H9 (cell line): Measurements from ENCODE around the gene EP300. TPM values are rescaled to one million over a fixed set of nuclear protein-coding genes. Genes with fewer than 3 reads are reported as not detected.

Experiments used
- DNase-seq: peaks from one replicate; pipeline ENCODE4 v3.0.0-alpha.2; 2017
- H2AFZ ChIP-seq: one replicate; pipeline ENCODE4 v1.6.1; 2013; ENCODE audit warnings: mild to moderate bottlenecking, low read length, control low read depth, moderate library complexity
- H2AK5ac ChIP-seq: 2 replicates; pipeline ENCODE4 v1.6.1; 2013; ENCODE audit warnings: low read length, control low read depth, mixed read lengths; ENCODE audit not compliant: insufficient read length
- H2BK120ac ChIP-seq: one replicate; pipeline ENCODE4 v1.6.1; 2013; ENCODE audit warnings: low read depth, mild to moderate bottlenecking, low read length, control low read depth, inconsistent platforms; ENCODE audit not compliant: poor library complexity, severe bottlenecking
- H2BK12ac ChIP-seq: 2 replicates; pipeline ENCODE4 v1.6.1; 2013; ENCODE audit warnings: low read length, control low read depth, mixed read lengths, low read depth; ENCODE audit not compliant: insufficient read length
- H2BK15ac ChIP-seq: 2 replicates; pipeline ENCODE4 v1.6.1; 2013; ENCODE audit warnings: low read depth, low read length, control low read depth
- H2BK20ac ChIP-seq: one replicate; pipeline ENCODE4 v1.6.1; 2013; ENCODE audit warnings: low read depth, mild to moderate bottlenecking, low read length, control low read depth, inconsistent platforms; ENCODE audit not compliant: poor library complexity, severe bottlenecking
- H2BK5ac ChIP-seq: 2 replicates; pipeline ENCODE4 v1.6.1; 2013; ENCODE audit warnings: low read length, control low read depth, mixed read lengths; ENCODE audit not compliant: insufficient read length
- H3K14ac ChIP-seq: 2 replicates; pipeline ENCODE4 v1.6.1; 2013; ENCODE audit warnings: low read length, control low read depth; ENCODE audit not compliant: insufficient read depth
- H3K18ac ChIP-seq: 2 replicates; pipeline ENCODE4 v1.6.1; 2013; ENCODE audit warnings: low read depth, mild to moderate bottlenecking, mixed read lengths, low read length, control low read depth; ENCODE audit not compliant: insufficient read length
- H3K23ac ChIP-seq: 2 replicates; pipeline ENCODE4 v1.6.1; 2013; ENCODE audit warnings: low read length, control low read depth, mixed read lengths, low read depth; ENCODE audit not compliant: insufficient read length
- H3K23me2 ChIP-seq: 2 replicates; pipeline ENCODE4 v1.6.1; 2013; ENCODE audit warnings: low read depth, mild to moderate bottlenecking, mixed read lengths, low read length, control low read depth; ENCODE audit not compliant: insufficient read length, poor library complexity, severe bottlenecking
- H3K27ac ChIP-seq: 2 replicates; pipeline ENCODE4 v1.5.1; 2013; ENCODE audit warnings: low read length, control low read depth, mixed read lengths, low read depth; ENCODE audit not compliant: insufficient read length
- H3K27me3 ChIP-seq: 2 replicates; pipeline ENCODE4 v1.6.1; 2013; ENCODE audit warnings: low read length, control low read depth, inconsistent platforms; ENCODE audit not compliant: insufficient read depth
- H3K4ac ChIP-seq: 2 replicates; pipeline ENCODE4 v1.6.1; 2013; ENCODE audit warnings: low read depth, mild to moderate bottlenecking, control low read depth, inconsistent platforms, low read length, moderate library complexity
- H3K4me1 ChIP-seq: 2 replicates; pipeline ENCODE4 v1.6.1; 2013; ENCODE audit warnings: low read length, control low read depth, inconsistent platforms; ENCODE audit not compliant: insufficient read depth
- H3K4me2 ChIP-seq: 2 replicates; pipeline ENCODE4 v1.6.1; 2013; ENCODE audit warnings: low read length, control low read depth, mixed read lengths; ENCODE audit not compliant: insufficient read length, insufficient read depth
- H3K56ac ChIP-seq: 2 replicates; pipeline ENCODE4 v1.6.1; 2013; ENCODE audit warnings: low read depth, mild to moderate bottlenecking, mixed read lengths, low read length, control low read depth; ENCODE audit not compliant: insufficient read length
- H3K79me1 ChIP-seq: 2 replicates; pipeline ENCODE4 v1.6.1; 2013; ENCODE audit warnings: low read depth, mild to moderate bottlenecking, moderate library complexity, low read length, control low read depth, inconsistent platforms; ENCODE audit not compliant: insufficient read depth, poor library complexity, severe bottlenecking
- H3K79me2 ChIP-seq: 2 replicates; pipeline ENCODE4 v1.6.1; 2013; ENCODE audit warnings: low read length, control low read depth, inconsistent platforms; ENCODE audit not compliant: insufficient read depth
- H3K9ac ChIP-seq: 2 replicates; pipeline ENCODE4 v1.6.1; 2013; ENCODE audit warnings: low read length, control low read depth, mixed read lengths; ENCODE audit not compliant: insufficient read length; ENCODE audit errors: extremely low read depth
- H3K9me3 ChIP-seq: one replicate; pipeline ENCODE4 v1.6.1; 2013; ENCODE audit warnings: low read depth, low read length, inconsistent platforms; ENCODE audit not compliant: control insufficient read depth
- H3T11ph ChIP-seq: one replicate; pipeline ENCODE4 v1.6.1; 2013; ENCODE audit warnings: mild to moderate bottlenecking, low read length, control low read depth, inconsistent platforms
- H4K20me1 ChIP-seq: one replicate; pipeline ENCODE4 v1.6.1; 2013; ENCODE audit not compliant: control insufficient read depth, insufficient read length, insufficient read depth
- H4K5ac ChIP-seq: 2 replicates; pipeline ENCODE4 v1.6.1; 2013; ENCODE audit warnings: low read depth, mild to moderate bottlenecking, mixed read lengths, low read length, control low read depth; ENCODE audit not compliant: insufficient read length
- H4K8ac ChIP-seq: replicated peaks from 2 replicates; pipeline ENCODE4 v1.6.1; 2013; ENCODE audit warnings: low read length, control low read depth, mixed read lengths, low read depth; ENCODE audit not compliant: insufficient read length
- H4K91ac ChIP-seq: 2 replicates; pipeline ENCODE4 v1.6.1; 2013; ENCODE audit warnings: low read depth, mild to moderate bottlenecking, moderate library complexity, mixed read lengths, low read length, control low read depth; ENCODE audit not compliant: insufficient read length
- H3K27ac Mint-ChIP-seq, 3 experiments: 2 replicates in 2 of 3; 3 replicates in 1 of 3; pipeline ENCODE4 v1.8.0; 2020 to 2021; ENCODE audit warnings: mixed read lengths in 3 of 3, mild to moderate bottlenecking in 1 of 3, moderate library complexity in 1 of 3
- H3K27me3 Mint-ChIP-seq: 2 replicates; pipeline ENCODE4 v1.8.0; 2021; ENCODE audit warnings: low read depth, mild to moderate bottlenecking, moderate library complexity, mixed read lengths
- H3K36me3 Mint-ChIP-seq, 3 experiments: 2 replicates in 2 of 3; 3 replicates in 1 of 3; pipeline ENCODE4 v1.8.0; 2020 to 2021; ENCODE audit warnings: low read depth in 3 of 3, mixed read lengths in 3 of 3; ENCODE audit not compliant: insufficient read depth in 1 of 3
- H3K4me1 Mint-ChIP-seq, 2 experiments: 2 replicates each; pipeline ENCODE4 v1.8.0; 2020; ENCODE audit warnings: mixed read lengths in 2 of 2
- H3K4me3 Mint-ChIP-seq, 2 experiments: 2 replicates in 1 of 2; 3 replicates in 1 of 2; pipeline ENCODE4 v1.8.0; 2020 to 2021; ENCODE audit warnings: mild to moderate bottlenecking in 2 of 2, mixed read lengths in 2 of 2, moderate library complexity in 1 of 2
- H3K9me3 Mint-ChIP-seq, 2 experiments: 2 replicates in 1 of 2; 3 replicates in 1 of 2; pipeline ENCODE4 v1.8.0; 2020; ENCODE audit warnings: mild to moderate bottlenecking in 2 of 2, mixed read lengths in 2 of 2, moderate library complexity in 1 of 2
- CTCF ChIP-seq: fragments of 200-600 bp; sonication (generic); conservative IDR thresholded peaks from 3 replicates; pipeline ENCODE4 v1.8.0; 2021; ENCODE audit warnings: antibody characterized with exemption, mild to moderate bottlenecking
- WGBS: extraction: QIAGEN DNeasy Blood & Tissue Kit; methylation state at CpG from one replicate; pipeline ENCODE4 v1.1.7; 2013; ENCODE audit warnings: missing lambda C conversion rate, low lambda C conversion rate, mixed read lengths; ENCODE audit not compliant: insufficient read length; ENCODE audit errors: extremely low coverage; 5-methylcytosine and 5-hydroxymethylcytosine counted together
- total RNA-seq: library from RNA; stranded (reverse); gene quantifications from 2 replicates; pipeline ENCODE4 v1.2.1, GENCODE V29; 2021

EP300 gene
- total RNA-seq, 1 experiment from 2014 or later = 136 TPM

- no peak overlapping the region for H4K5ac ChIP-seq
- H3K9me3 ChIP-seq = no peaks in the 10 kb centered on the region
- Mint-ChIP-seq H3K27ac (no peak overlapping the region), H3K36me3 (peaks cover 13 to 40% (median 34%) of the 10 kb centered on the region in 3 experiments; a peak in 6 of 7 replicates), H3K27me3 (no peaks in the 10 kb centered on the region), H3K9me3 (no peaks in the 10 kb centered on the region), H3K4me3 (no peak overlapping the region), H3K4me1 (peaks cover 0 to 6% of the 10 kb centered on the region in 2 experiments; a peak in 2 of 4 replicates)
- no peak overlapping the region for H3K4ac ChIP-seq
- peaks cover 9% of the 10 kb centered on the region for H3K79me1 ChIP-seq
- H4K91ac ChIP-seq = no peak overlapping the region
- DNase-seq = no peak
- H4K8ac ChIP-seq = no peak overlapping the region
- H3K18ac ChIP-seq = no peak overlapping the region
- no peak overlapping the region for H3K23ac ChIP-seq
- no peak overlapping the region for H2BK12ac ChIP-seq
- peaks cover 56% of the 10 kb centered on the region; the same call in 1 of the 2 replicates for H3K79me2 ChIP-seq
- no peak overlapping the region for H3K9ac ChIP-seq
- no peaks in the 10 kb centered on the region for H3K27me3 ChIP-seq
- no peak overlapping the region for H2AK5ac ChIP-seq
- H2BK5ac ChIP-seq = no peak overlapping the region
- no peaks in the 10 kb centered on the region for H3K23me2 ChIP-seq
- H3K4me1 ChIP-seq = no peaks in the 10 kb centered on the region
- TF ChIP-seq CTCF = no peak
- no peak overlapping the region for H3K14ac ChIP-seq
- no CpG with 5 or more reads among the region's 10 CpGs for WGBS
- no peak overlapping the region for H2BK20ac ChIP-seq
- H3K56ac ChIP-seq = no peak overlapping the region
- H2BK120ac ChIP-seq = no peak overlapping the region
- no peak overlapping the region for H3K27ac ChIP-seq
- H3T11ph ChIP-seq = no peak overlapping the region
- H4K20me1 ChIP-seq = no peaks in the 10 kb centered on the region
- no peak overlapping the region for H2AFZ ChIP-seq
- no peak overlapping the region for H2BK15ac ChIP-seq
- H3K4me2 ChIP-seq = no peak overlapping the region
These were observed 18.6 kb downstream of the EP300 start for GRCh38 chr22:41110968-41111367.
